NCI-H526 (cell line): ENCODE measurements around the gene THAP4.

ENCODE experiments used
- DNase-seq, 2 experiments: peaks; one replicate each; lab custom pipeline; 2025; lab: John Stamatoyannopoulos, UW

THAP4 gene, protein sequence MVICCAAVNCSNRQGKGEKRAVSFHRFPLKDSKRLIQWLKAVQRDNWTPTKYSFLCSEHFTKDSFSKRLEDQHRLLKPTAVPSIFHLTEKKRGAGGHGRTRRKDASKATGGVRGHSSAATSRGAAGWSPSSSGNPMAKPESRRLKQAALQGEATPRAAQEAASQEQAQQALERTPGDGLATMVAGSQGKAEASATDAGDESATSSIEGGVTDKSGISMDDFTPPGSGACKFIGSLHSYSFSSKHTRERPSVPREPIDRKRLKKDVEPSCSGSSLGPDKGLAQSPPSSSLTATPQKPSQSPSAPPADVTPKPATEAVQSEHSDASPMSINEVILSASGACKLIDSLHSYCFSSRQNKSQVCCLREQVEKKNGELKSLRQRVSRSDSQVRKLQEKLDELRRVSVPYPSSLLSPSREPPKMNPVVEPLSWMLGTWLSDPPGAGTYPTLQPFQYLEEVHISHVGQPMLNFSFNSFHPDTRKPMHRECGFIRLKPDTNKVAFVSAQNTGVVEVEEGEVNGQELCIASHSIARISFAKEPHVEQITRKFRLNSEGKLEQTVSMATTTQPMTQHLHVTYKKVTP

DNA sequence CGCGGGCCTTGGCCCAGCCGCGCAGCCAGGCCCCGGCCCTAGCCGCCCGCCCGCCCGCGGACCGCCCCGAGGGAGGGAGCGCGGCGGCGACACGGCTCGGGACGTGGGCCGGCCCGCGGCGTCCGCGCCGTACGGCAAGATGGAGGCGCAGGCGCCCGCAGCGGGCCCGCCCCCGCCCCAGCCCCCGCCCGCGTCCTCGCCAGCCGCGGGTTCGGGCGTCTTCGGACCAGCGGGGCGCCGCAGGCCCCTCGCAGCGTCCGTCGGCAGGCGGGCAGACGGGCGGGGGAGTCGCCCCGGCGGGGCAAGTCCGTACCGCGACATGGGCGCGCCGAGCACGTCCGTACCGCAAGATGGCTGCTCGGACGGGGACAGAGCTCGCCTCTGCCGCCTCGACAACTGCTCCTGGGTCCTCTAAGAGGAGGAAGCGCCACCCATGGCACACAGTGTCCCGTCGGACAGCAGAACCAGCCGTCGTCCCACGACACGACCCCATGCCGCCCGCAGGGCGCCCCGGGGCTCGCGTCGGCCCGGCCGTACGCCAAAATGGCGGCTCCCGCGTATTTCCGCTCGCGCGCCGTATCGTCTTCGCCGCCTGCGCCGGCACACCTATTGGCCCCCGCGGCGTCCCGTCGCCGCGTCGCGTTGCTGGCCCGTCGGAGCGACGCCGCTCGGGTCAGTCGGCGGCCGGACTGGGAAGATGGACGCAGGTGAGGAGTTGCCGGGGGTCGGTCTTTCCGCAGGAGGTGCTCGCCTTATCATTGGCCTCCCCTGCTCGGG lies at the start of gene THAP4, which contains the start of gene ATG4B:
Gene THAP4 (minus strand): TSS at position 141 of the 777 bp plus-strand sequence. CDS start 141 bp downstream, outside the sequence.
Gene ATG4B (plus strand): TSS at position 676 of the 777 bp plus-strand sequence. CDS start 22 bp downstream, at position 698.
- peak; percentile 37 to 96 for DNase-seq

DNA sequence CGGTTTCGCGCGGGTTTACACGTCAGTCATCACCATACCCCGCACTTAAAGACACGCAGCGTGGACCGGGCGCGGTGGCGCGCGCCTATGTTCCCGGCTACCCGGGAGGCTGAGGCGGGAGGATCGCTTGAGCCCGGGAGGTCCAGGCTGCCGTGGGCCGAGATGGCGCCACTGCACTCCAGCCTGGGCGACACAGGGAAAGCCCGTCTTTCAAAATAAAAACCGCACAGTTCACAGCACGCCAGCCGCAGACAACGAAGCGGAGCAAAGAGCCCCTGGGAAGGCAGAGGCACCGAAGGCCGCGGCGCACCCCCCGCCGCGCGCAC lies 49.3 kb upstream of the THAP4 start:
- DNase-seq: no peak

DNA sequence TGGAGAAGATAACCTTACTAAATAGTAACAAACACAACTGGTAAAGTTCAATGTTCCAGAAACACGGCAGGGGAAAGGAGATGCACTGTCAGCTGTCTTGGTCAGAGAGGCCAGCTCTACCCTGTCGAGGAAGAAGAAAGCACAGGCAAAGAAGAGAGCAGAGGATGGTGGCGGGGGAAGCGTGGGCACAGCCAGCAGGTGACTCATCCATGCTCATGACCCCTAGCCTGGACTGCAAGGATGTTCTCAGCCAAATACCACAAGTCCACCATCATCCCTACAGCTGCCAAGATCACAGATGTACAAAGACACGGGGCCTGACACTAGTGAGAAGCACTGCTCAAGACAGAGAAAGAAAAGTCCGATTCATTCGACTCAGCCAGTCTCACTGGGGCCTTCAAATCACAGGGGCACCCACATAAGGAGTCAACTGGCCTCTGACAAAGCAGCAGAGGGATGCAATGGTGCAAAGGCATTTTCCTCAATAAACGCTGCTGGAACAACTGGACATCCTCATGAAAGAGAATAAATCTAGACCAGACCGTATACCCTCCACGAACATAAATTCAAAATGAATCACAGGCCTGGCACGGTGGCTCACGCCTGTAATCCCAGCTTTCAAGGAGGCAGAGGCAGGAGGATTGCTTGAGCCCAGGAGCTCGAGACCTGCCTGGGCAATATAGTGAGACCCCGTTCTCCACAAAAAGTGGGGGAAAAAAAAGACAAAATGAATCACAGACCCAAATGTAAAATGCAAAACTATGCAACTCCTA lies 44.1 kb upstream of the THAP4 start:
- DNase-seq: no peak

DNA sequence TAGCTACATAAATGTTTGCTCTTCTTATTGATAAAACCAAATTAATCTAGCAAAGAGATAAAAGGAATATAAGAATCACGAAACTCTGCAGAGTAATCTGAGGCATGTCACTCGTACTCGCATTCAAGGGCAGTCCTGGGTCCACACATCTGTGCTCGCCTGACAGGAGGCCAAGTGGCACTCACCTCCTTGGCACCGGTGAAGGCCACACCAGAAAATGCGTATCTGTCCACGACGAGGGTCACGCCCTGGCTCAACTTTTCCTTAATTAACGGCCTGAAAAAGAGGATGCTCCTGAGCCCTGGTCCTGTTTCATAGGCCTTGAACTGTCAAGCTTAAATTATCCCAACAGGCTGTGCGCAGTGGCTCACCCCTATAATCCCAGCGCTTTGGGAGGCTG lies 43.1 kb upstream of the THAP4 start:
- DNase-seq: no peak

DNA sequence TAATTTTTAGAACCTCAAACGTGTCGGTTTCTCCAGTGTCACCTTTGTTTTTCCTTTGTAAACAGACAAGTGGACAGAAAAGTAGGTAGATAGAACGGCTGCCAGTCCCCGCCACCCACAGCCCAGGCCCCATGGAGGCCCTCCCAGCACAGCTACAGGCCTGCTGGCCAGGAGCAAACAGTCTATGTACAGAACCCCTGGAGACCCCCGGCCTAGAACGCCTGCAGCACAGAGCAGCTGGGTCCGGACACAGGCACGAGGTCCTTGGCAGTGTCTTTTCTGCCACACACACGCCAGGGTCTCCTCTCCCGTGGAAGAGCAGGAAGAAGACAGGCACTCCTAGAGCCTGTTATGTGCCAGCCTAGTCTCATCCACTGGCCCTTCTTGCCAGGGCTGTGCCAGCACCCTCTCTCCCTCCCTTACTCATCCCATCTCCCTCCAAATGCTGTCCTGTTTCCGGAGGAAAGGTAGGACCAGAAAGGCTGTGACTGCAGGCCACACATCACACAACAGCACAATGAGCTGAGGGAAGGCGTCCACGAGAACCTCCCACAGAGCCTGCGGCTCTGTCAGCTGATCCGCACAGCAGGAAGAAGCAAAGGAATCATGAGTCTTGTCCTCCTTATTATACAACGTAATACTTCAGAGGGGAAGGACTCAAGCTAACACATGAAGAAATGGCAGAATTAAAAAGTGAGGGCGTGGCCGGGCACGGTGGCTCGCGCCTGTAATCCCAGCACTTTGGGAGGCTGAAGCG lies 42.0 kb upstream of the THAP4 start:
- DNase-seq: no peak

DNA sequence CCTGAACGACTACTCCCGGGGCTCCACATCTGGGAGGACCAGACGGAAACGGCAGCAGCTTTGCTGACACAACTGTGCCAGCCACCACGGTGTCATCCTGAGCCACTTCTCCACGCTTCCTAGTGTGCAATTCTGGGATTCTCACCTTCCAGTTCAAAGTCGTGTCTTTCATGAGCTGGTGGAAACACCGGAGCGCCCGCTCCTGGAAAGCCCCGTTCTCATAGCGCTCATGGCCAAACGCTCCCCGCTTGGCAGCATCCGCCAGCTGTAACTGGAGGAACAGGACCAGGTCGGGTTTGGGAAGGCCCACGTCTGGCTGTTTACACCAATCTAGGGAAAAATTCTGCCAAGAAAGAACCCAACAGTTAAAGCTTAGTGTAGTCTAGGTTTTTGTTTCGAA lies 41.3 kb upstream of the THAP4 start:
- no peak for DNase-seq

DNA sequence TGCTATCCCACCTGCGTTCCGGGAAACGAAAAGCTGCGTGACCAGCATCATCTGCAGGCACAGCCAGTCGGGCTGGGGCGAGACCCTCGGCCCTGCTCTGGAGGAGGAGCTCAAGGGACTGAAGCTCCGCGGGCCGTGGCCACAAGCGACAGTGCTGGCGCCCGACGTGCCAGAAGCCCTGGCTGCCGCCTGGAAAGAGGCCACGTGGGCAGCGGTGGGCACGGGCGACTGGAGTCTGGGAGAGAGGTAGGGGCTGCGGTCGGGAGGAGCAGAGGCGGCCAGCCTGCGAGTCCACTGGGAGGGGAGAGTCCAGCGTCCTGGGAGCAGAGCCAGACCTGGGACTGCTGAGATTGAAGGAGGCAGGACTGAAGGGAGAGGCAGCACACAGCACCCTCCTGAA lies 40.4 kb upstream of the THAP4 start:
- no peak for DNase-seq

DNA sequence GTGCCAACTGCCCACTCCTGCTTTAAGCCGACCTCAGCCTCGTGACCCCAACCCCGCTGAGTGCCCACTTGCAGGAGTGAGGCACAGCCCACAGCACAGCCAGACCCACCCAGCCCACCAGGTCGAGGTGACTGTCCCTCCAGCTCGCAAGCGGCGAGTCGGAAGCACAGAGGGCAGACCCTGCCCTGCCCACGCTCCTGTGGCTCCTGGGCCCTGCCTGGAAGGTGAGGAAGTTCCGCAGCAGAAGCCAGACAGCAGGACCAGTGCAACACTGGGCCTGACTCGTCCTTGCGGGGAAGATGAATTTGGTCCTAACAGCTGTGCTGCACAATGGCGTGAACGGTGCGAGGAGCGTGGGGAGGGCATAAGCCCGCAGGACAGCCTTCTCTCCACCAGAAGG lies 39.7 kb upstream of the THAP4 start:
- no peak for DNase-seq

DNA sequence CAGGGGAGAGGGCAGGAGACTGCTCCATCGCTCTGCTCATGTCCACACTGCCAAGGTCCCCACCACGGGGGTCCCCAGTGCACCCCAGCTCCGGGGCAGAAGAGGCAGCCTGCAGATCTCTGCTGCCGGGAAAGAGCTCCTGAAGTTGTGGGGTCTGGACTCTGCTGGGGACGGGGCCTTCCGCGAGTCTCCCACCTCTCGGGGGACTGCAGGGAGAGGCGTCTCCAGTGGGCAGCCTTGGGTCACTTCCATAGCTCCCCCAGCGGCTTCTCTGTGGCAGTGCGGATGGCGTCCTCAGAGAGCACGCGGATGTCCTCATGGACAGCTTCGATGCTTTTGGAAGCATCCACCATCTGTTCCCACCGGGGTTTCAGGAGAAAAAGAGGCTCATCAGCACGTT lies 38.9 kb upstream of the THAP4 start:
- DNase-seq: peak in 1 of 2 experiments; percentile 55

DNA sequence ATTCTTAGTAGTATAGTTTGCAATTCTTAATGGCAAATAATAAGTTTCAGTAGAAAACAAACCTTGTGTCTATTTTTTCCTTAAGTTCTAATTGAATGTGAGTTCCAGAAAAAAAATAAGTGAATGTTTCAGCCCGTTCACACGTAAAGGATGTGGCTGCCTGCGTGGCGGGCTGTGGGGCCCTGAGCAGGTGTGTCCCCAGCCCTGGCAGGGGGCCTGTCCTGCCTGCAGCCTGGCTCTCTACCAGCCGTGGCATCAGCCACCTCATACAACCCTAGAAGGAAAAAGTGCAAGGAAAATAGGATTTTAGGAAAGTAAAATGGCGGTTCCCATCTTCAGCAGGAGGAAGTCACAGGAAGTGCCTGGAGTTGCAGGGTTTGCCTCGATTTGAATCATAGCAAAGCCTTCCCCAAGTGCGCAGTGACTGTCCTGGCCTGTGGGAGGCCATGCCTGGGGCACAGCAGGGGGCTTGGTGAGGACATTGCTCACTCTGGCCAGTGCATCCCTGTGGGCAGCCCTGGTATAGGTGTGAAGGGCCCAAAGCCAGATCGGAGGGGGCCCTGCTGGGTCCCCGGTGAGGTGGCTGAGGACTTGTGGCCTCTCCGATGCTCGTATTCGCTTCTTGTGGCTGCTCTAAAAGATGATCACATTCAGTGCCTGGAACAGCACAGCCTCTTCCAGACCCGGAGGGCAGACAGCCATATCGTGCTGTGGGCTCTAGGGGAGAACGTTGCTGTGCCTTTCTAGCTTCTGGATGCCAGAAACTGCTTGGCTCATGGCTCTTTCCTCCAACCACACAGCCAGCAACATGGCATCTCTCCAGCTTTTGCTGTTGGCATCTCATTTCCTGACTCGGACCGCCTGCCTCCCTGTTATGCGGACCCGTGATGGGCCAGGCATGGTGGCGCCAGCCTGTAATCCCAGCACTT lies 37.1 kb upstream of the THAP4 start:
- DNase-seq: no peak

DNA sequence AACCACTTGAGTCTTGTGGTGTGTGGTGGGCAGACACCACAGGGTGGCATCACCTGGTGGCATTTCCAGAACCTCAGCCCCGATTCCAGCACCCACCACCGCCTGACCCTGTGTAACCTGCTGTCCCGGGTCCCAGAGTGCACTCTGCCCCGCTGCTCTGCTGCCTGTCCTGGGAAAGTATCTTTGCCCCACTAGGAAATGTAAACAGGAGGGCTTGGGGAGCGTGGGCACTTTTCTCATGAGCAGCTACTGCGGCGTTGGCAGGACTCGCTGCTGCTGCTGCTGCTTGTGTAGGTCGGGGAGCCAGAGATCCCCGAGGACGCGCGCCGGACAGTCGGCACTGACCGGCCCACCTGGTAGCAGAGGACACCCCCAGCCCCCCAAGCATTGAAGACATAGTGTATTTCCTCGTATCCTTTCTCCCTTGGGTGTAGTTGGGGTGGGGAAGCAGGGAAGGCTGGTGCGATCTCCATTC lies 36.3 kb upstream of the THAP4 start:
- no peak for DNase-seq

DNA sequence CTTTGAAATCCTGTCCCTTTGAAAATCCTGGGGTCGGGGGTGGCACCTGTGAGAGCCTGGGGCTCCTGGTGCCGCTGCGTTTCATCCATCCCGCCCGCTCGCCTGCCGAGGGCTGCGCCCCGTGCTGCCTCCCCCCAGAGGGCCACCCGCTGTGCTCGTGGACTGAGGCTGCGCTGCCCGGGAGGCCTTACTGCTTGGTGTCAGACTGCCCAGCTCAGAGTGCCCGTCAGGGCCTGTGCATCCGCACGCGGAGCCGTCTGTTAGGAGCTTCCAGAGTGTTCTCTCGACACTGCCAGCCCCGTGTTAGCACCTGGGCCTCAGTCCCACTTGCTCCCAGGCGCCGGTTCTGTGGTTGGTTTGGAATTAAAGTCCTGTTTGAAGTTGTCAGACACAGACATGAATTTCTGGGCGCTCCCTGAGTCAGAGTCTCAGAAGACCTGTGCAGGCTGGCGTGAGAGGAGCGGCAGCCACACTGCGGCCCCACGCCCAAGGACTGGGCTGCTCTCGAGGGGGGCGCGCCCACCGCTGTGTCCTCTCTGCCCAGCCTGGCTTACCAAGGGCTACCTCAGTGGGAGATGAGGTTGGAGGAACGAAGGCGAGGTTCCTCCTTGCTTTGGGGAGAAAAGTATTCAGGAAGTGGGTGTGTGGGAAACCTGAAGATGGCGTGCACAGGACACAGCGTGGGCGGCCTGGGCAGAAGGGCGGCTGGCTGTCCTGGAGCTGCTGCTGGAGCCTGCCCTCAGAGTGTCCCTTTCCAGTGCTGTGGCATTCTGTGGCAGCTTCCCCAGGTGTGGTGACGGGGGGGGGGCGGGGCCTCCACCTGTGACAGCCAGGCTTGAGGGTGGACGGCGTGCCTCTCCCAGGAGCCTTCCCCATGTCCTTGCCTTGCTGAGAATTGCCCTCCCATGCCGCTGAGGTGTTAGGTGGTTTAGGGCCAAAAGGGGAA lies 35.6 kb upstream of the THAP4 start:
- no peak for DNase-seq

DNA sequence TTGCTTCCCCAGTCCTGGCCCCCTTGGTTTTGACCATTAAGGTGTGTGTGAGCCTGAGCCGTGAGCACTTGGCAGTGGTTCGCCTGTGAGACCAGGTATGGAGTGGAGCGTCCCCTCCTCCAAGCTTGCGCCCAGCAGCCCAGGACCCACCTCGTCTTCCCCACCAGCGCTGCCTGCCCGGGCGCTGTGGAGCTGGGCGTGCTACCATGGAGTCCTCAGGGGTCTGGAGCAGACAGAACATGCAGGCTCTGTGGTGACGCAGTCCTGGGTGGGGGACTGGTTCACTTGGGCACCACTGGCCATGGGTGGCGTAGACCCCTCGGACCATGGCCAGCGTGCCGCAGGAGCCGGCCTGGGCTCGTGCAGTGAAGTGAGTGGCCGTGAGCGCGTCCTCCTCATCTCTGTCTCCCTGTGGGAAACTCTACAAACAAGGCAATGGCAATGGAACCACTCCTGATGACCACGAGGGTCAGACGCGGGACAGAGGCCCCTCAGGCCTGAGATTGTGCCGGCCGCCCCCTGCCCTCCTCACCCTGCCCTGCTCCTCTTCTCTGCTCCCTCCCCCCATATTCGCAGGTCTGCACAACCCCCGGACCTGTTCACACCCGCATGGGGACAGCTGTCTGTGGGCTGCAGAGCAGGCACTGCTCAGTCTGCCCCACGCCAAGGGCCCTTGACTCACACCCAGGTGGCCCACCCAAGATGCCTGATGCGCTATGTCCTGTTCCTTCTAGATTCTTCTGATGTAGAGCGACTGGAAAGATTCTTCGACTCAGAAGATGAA lies 34.7 kb upstream of the THAP4 start:
- no peak for DNase-seq

DNA sequence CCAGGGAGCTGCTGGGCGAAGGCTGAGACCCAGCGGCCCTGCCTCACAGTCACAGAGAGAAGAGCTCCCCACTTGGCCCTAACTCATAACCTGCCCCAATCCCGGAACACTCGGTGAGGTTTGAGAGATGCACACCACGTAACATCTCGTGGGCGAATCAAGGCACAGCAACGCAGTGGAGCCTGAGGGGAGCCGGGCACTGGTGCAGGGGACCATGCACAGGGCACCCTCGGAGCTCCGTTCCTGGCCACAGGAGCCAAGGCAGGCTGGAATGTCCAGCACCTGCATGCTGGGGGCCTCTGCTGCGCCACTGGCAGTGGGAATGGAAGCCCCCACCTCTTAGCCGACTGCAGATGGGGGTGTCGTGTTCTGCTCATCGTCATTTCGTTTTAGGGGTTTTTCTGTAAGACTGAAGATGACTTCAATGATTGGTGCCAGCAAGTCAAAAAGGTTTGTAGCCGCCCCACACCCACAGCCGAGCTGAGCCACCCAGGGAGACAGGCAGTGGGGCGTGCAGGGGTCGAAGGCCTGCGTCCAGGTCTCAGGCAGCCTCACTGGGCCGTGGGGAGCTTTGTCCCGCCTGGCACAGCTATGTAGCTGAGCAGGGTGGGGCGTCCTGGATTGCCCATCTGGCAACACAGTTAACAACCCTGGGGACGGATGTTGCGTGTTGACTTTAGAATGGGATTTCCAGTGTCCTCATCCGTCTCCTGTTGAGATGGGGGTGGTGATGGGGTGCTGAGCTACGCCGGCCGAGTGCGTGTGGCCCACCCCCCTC lies 33.6 kb upstream of the THAP4 start:
- no peak for DNase-seq

DNA sequence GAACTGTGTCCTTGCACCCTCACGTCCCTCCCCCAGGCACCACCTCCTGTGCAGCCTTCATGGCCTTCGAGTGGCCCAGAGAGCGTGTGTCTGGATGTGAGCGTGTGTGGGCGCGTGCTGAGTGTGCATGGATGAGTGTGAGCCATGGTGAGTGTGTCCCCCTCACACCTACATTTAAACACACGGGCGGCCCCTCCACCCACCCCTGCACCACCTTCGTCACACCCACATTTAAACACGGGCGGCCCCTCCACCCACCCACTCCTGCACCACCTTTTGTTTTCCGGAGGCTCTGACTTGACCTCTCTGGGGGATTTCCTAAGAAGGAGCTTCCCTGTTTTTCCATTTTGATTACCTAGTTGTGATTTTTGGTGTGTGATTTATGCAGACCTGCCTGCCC lies 31.9 kb upstream of the THAP4 start:
- DNase-seq: no peak

DNA sequence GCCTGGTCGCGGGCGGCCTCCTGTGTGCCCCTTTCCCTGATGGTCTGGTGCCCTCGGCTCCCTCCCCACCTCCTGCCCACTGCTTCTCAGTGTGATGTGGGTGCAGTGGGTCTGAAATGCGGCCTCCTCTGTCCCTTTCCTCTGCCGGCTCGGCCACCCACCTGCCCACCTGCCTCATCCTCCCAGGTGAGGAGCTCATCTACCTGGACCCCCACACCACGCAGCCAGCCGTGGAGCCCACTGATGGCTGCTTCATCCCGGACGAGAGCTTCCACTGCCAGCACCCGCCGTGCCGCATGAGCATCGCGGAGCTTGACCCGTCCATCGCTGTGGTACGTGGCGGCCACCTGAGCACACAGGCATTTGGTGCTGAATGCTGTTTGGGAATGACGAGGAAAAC lies 31.4 kb upstream of the THAP4 start:
- DNase-seq: no peak

DNA sequence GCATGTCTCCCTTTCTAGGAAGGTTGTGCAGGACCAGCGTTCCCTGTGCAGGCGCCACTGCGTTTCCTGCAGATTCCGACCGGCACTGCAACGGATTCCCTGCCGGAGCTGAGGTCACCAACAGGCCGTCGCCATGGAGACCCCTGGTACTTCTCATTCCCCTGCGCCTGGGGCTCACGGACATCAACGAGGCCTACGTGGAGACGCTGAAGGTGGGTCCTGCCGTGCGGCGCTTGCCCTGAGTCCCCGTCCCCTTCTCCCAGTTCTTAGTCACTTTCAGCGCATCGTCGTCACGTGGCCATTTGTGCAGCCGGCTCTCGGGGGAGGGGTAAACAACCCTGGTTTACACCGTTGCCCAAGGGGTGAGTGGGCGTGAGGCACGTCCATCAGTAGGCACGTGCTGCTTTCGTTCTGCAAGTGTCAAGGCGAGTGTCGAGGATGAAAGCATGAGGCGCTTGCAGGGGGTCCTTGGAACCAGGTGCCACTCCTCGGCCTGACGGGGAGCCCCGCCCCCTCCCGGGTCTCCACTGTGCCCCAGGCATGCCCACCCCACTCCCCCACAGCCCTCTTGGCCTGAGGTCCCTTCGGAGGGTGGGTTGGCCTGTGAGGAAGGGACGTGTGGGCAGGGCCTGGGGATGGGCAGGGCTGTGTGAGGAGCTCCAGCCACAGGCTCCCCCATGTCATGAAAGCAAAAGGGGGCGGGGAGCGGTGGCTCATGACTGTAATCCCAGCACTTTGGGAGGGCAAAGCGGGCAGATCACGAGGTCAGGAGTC lies 29.9 kb upstream of the THAP4 start:
- DNase-seq: peak; percentile 30 to 74
